ENCODE results near the gene PTCHD1. TPM values are rescaled to one million over a fixed set of nuclear protein-coding genes. Genes with fewer than 3 reads are reported as not detected.

PTCHD1 gene
- total and polyA plus RNA-seq, 9 of the 15 experiments (the other 6 are each of a cell fraction or from before 2014, with no cell fraction given) = not detected

- H3K9me3 ChIP-seq (replicated peaks; ENCODE audit: control insufficient read depth, insufficient read depth, low read depth, low read length) = no peaks in the 10 kb centered on the region
- no peak overlapping the region for H3K27ac ChIP-seq (ENCODE audit: extremely low read depth, low read depth, low read length)
- no peak for ATAC-seq
- in situ Hi-C loops (cut with MboI) (no loop called here), intact Hi-C loops (cut with micrococcal nuclease) (no loop called here)
- no peak for DNase-seq (ENCODE audit: extremely low read depth in 1 of 4, low spot score in 3 of 4)
- 6% methylated on average over 7 of the region's 8 CpGs for WGBS (ENCODE audit: insufficient coverage, low coverage, missing lambda C conversion rate)
- no peaks in the 10 kb centered on the region for H4K20me1 ChIP-seq (replicated peaks; ENCODE audit: control insufficient read depth, insufficient read depth, low read length)
- no peak overlapping the region for H3K9ac ChIP-seq (ENCODE audit: insufficient read depth in 1 of 2, low read depth in 2 of 2, low read length in 2 of 2)
- no peak for FAIRE-seq
- no peak overlapping the region for H3K4me2 ChIP-seq (ENCODE audit: insufficient read depth, low read length)
- no peaks in the 10 kb centered on the region for H3K36me3 ChIP-seq (ENCODE audit: control insufficient read depth, insufficient read depth, low read length)
- POLR2A ChIA-PET = no interaction called here
- no peaks in the 10 kb centered on the region for H3K79me2 ChIP-seq (ENCODE audit: control insufficient read depth, insufficient read depth, low read length)
- no peak overlapping the region for H2AFZ ChIP-seq (ENCODE audit: low read depth, low read length)
- no peak overlapping the region for H3K4me3 ChIP-seq
- BruUV-seq (replicated peaks) = no TSS peak
- no peaks in the 10 kb centered on the region for H3K4me1 ChIP-seq (replicated peaks in 1 of 2; ENCODE audit: control insufficient read depth in 2 of 2, insufficient read depth in 2 of 2, low read length in 2 of 2)
- no peak for TF ChIP-seq E2F4 (CRISPR knock-in tag; IDR thresholded peaks at IDR 0.05; ENCODE audit: low read depth)
- TF ChIP-seq SRSF9 (IDR thresholded peaks at IDR 0.05; ENCODE audit: borderline replicate concordance, low read depth, low read length) = no peak
- TF ChIP-seq TEAD4 (IDR thresholded peaks at IDR 0.05; ENCODE audit: low read length) = no peak
- TF ChIP-seq TEAD4 (CRISPR knock-in tag; IDR thresholded peaks at IDR 0.05; ENCODE audit: borderline replicate concordance) = no peak
- no peak for TF ChIP-seq GMEB1 (CRISPR knock-in tag; IDR thresholded peaks at IDR 0.05)
- TF ChIP-seq MIER1 (IDR thresholded peaks at IDR 0.05; ENCODE audit: low read depth) = no peak
- TF ChIP-seq DMBX1 (CRISPR knock-in tag; IDR thresholded peaks at IDR 0.05; ENCODE audit: borderline replicate concordance) = no peak
- no peak for TF ChIP-seq SIRT6 (IDR thresholded peaks at IDR 0.05; ENCODE audit: low read depth, low read length)
- no peak for TF ChIP-seq KLF10 (CRISPR knock-in tag; IDR thresholded peaks at IDR 0.05)
- TF ChIP-seq PTBP1 (IDR thresholded peaks at IDR 0.05; ENCODE audit: low read depth, low read length) = no peak
- CTCF ChIA-PET (ENCODE audit: low intra/inter-chr PET ratio) = no interaction called here
- no peaks in the 10 kb centered on the region for H3K9me1 ChIP-seq (ENCODE audit: control insufficient read depth, insufficient read depth, low read length)
- no peaks in the 10 kb centered on the region for H3K27me3 ChIP-seq (ENCODE audit: control insufficient read depth in 2 of 2, insufficient read depth in 2 of 2, low read length in 2 of 2)
Measured at GRCh38 chrX:23389196-23389792, 54.6 kb downstream of the PTCHD1 start.

Measured in K562 (cell line).